GM12801 (cell line): Measurements from ENCODE around the gene TSC1.

ENCODE experiments used
- CTCF ChIP-seq: IDR thresholded peaks from one replicate; pipeline ENCODE4 v1.5.1; 2011; ENCODE audit warnings: control low read depth; ENCODE audit not compliant: insufficient read length; ENCODE audit errors: extremely low read depth

TSC1 gene

DNA sequence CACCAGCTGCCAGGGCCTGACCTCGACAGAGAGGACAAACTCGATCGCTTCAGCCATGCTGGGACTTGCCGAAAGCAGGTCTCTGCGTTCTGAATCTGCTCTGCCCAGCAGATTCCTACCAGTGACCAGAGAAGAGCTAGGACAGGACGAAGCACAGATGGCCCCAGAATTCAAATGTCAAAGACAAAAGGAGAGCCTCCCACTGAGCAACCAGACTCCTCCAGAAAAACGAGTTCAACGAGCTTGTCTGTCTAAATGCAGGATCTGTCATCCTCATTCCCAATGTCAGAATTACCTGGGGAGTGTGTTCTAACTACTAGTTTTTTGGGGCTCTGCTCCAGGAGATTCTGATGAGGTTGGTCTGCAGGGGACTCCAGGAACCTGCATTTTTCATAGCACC, 79.7 kb downstream of the TSC1 start:
- TF ChIP-seq CTCF = no peak

- TF ChIP-seq CTCF = no peak
These were observed 80.1 kb downstream of the TSC1 start for GRCh38 chr9:132864277-132864676.

DNA sequence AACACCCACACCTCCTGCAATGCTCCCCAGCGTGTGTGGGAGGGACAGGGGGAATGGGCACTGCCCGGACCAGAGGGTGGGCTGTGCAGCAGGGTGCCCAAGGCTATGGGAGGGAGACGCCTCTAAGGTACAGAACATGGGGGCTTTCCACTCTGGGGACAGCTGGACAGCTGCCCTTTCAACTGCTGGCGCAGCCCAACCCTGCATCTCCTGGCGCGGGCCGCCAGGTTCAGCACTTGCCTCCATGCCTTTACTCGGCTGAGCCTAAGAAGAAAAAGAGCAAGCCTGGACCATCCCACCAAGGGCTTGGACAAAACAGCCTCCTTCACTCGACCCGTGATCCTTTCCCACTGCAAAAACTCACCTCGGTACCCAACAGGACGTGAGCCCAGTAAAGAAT, 81.3 kb downstream of the TSC1 start:
- TF ChIP-seq CTCF = no peak

DNA sequence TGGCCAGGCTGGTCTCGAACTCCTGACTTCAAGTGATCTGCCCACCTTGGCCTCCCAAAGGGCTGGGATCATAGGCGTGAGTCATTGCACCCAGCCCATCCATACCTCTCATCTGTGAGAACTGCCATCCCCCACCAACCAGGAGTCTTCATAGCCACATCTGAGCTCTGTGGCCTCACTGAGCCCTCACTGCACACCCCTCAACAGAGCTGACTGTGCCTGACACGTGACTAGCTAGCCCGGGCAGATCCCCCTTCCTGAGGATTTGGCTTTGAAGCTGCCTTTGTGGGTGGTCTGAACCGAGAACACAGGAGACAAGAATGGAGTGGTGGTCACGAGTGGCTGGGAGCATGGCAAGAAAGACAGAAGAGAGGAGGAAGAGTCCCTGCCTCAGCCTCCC, 81.9 kb downstream of the TSC1 start:
- no peak for TF ChIP-seq CTCF

GRCh38 chr9:132861666-132862065, 82.8 kb downstream of the TSC1 start:
- TF ChIP-seq CTCF = no peak

GRCh38 chr9:132858751-132859150, 85.7 kb downstream of the TSC1 start:
- TF ChIP-seq CTCF = no peak

DNA sequence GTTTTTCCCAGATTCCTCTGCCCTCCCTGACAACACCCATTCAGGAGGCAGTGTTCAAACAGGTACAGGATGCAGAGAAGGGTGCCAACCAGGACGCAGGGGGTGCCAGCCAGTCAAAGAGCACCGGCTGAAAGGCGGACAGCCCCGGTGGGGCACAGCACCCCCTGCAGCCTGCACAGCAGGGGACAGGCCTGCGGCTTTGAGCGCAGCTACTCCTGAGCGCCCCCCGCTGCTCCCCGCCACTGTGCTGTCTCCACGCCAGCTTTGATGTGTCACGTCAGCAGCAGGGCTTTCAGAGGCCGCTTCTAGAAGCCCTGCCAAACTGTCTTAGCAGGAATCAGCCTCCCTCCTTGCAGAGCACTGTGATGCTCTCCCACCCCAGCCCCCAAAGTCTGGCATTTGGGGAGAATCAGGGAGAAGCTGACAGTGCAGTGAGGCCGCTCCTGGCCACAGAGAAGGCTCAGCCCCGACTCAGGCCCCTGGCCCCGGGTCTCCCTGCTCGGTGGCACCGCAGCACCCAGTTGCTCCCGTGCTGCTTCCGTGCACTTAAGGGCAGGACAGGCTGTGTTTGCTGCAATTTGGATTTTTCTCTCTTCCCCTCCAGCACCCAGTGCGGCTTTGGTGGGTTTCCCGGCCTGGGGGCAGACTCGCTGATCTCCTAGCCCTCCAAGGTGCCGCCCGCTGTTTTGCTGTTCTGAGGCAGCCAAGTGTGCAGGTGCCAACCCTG, 86.6 kb downstream of the TSC1 start:
- TF ChIP-seq CTCF = no peak

DNA sequence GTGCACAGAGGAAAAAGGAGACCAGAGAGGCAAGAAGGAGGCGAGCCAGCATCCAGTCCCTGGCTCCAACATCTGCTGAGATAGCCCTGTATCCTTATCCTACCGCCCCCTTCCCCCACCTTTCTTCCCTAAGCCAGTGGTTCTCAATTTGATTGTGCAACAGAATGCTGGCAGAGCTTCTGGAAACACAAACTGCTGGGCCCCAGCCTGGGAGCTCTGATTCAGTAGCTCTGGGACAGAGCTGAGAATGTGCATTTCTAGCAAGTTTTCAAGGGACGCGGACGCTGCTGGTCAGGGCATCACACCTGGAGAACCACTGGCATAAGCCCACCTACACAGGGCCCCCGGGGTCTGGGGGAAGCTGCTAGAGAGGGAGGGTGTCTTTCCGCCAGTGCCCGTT, 87.4 kb downstream of the TSC1 start:
- TF ChIP-seq CTCF = no peak
